ENCODE measurements around the gene ZNF419. TPM values are rescaled to one million over a fixed set of nuclear protein-coding genes. Genes with fewer than 3 reads are reported as not detected.
A peak's percentile ranks its signal among the peaks of the same experiment; 100 is the strongest.
"Not testable (repeated sequence)": the region's sequence is repeated elsewhere in the genome, so short reads cannot be mapped to it uniquely, and the experiment has no call there.

The ZNF419 gene
- total RNA-seq, 2 donors from 2014 or later: 4.7 to 8.5 TPM

DNA sequence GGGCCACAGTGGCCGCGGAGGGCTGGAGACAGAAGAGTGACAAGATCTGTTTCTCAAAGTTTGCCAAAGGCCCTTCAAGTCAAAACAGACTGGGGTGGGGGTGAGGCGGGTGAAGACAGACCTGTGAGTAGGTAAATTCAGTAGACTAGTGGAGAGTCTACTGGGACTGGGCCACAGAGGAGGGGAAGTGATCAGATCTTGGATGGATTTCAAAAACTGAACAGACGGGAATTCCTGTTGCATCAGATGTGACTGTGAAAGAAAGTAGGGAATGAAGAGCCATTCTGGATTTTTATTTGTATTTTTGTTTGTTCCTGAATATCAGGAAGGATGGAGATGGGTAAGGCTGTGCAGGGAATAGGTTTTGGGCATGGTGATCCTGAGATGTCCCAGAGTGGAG is 12.8 kb downstream of the ZNF419 start:
- Mint-ChIP-seq H3K36me3 (ENCODE audit: low read depth) (peaks cover 47% of the 10 kb centered on the region), H3K9me3 (peaks cover 20% of the 10 kb centered on the region), H3K4me1 (peaks cover 17% of the 10 kb centered on the region), H3K4me3 (peak overlapping the region; percentile 58), H3K27ac (peak overlapping the region; percentile 70)
- not testable (repeated sequence) for H3K27me3 Mint-ChIP-seq; ATAC-seq (replicated peaks)

DNA sequence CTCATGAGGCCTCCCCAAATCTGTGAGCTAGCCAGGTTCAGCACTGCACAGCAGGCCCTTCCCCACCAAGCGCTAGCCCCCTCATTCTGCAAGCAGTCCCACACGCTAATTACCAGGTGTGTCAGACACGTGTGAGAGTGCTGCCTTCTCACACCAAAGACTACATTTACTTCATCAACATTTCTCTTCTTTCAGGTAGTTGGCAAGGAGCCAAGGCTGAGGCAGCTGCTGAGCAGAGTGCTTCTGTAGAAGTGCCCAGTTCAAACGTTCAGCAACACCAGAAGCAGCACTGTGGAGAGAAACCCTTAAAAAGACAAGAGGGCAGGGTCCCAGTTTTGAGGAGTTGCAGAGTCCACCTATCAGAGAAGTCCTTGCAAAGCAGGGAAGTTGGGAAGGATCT is 18.6 kb downstream of the ZNF419 start:
- Mint-ChIP-seq H3K9me3 (peaks cover 29% of the 10 kb centered on the region), H3K27me3 (no peaks in the 10 kb centered on the region), H3K36me3 (ENCODE audit: low read depth) (peaks cover 74% of the 10 kb centered on the region), H3K27ac (no peak overlapping the region), H3K4me1 (peaks cover 3% of the 10 kb centered on the region), H3K4me3 (no peak overlapping the region)
- no peak for ATAC-seq (replicated peaks)

DNA sequence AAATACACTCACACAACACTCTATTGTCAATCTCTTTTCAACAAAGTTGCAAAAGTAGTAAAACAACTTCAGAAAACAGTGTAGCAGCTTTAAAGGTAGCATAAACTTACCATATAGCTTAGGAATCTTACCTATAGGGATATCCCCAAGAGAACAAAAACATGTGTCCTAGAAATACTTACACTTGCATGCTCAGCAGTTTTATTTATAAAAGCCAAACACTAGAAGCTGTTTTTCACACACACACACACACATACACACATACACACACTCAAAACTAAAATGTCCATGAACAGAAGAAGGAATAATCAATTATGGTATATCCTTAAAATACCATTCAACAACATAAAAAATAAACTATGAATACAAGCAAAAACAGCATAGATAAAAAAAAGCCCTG is 23.9 kb downstream of the ZNF419 start:
- Mint-ChIP-seq H3K9me3 (peaks cover 37% of the 10 kb centered on the region), H3K4me1 (no peaks in the 10 kb centered on the region), H3K27ac (no peak overlapping the region), H3K27me3 (no peaks in the 10 kb centered on the region), H3K36me3 (ENCODE audit: low read depth) (peaks cover 28% of the 10 kb centered on the region), H3K4me3 (no peak overlapping the region)
- ATAC-seq (replicated peaks): no peak

DNA sequence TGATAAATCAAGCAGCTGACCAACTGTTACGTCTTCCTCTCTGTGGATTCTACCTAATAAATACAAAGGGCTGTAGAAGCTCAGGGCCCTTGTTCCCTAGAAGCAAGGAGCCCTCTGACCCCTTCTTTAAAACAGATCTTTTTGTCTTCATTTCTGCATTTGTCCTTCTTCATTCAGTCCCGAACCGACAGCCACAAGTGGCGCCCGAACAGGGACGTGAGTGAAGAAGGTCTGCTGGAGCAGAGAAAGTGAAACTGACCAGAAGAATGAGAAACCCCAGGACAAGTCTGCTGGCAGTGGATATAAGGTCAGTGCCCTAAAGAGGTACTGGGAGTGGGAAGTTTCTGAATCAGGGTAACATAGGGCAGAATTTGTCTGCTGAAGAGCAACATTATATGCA is 25.3 kb downstream of the ZNF419 start:
- Mint-ChIP-seq H3K4me3 (no peak overlapping the region), H3K27me3 (no peaks in the 10 kb centered on the region), H3K27ac (no peak overlapping the region), H3K4me1 (no peaks in the 10 kb centered on the region), H3K9me3 (peaks cover 40% of the 10 kb centered on the region), H3K36me3 (ENCODE audit: low read depth) (peaks cover 15% of the 10 kb centered on the region)
- ATAC-seq (replicated peaks): no peak

DNA sequence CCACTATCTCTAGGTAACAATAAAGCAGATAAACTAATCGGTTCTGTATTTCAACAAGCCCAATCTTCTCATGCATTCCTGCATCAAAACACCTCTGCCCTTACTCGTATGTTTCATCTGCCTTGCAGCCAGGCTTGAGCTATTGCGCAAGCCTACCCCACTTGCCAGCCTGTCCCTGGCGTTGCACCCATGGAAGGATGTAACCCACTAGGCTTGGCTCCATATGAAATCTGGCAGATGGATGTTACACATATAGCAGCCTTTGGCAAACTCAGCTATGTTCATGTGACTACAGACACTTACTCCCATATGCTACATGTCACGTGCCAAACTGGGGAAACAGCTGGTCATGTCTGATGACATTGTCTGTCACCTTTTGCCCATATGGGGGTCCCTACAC is 27.7 kb downstream of the ZNF419 start:
- Mint-ChIP-seq H3K27ac (no peak overlapping the region), H3K36me3 (ENCODE audit: low read depth) (no peaks in the 10 kb centered on the region), H3K4me3 (no peak overlapping the region), H3K27me3 (no peaks in the 10 kb centered on the region), H3K9me3 (peaks cover 34% of the 10 kb centered on the region), H3K4me1 (no peaks in the 10 kb centered on the region)
- ATAC-seq (replicated peaks): no peak

DNA sequence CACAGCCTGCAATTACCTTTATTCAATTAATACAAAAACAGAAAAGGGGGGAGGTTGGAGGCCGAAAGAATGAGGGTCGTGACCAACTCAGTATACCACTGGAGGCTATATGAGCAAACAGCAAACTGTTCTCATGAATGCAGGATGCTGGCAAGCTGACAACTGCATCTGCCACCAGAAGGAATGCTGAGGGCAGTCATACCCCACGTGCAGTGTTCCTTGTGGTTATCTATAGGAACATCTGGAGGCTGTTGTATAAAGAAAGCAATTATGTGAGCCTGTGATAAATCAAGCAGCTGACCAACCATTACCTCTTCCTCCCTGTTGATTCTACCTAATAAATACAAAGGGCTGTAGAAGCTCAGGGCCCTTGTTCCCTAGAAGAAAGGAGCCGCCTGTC is 30.5 kb downstream of the ZNF419 start:
- not testable (repeated sequence) for H3K36me3 Mint-ChIP-seq (ENCODE audit: low read depth); ATAC-seq (replicated peaks); H3K4me1 Mint-ChIP-seq; H3K27ac Mint-ChIP-seq; H3K27me3 Mint-ChIP-seq; H3K4me3 Mint-ChIP-seq
- H3K9me3 Mint-ChIP-seq: peaks cover 34% of the 10 kb centered on the region

DNA sequence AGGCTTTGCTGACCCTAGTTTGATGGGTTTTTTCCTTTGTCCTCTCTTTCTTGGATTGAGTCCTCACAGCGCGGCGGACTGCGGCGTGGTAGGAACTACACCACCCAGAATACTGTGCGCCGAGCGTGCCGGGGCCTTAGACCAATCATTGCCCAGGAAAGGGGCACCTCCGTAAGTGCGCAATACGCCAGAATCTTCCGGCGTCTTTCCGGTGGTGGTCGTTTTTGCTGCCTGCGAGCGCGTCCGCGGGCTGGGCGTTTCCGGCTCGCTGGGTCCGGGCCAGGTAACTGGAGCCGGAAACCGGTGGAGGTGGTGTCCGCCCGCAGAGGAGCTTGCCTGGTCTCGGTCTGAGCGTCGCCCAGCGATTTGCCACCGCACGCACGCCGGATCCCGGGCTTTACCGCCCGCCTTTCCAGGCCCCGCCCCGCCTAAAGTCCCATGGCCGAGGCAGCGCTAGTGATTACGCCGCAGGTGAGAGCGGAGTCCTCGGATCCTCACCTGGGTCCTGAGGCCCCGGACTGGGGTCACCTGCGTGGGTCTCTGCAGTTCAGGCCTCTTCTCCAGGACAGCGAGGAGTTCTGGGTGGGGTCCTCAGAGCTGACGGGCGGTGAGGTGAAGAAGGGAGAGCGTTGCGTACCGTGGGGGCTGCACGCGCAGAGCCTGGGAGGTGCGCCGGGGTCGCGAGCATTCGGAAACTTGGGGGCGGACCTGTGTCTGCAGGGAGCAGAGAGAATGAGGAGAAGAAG is 39.8 kb downstream of the ZNF419 start, which contains the start of gene ZNF549:
TSS of gene ZNF549 (plus strand) at position 221 of the 746 bp plus-strand sequence. CDS start at position 439, 218 bp downstream.
- Mint-ChIP-seq H3K36me3 (ENCODE audit: low read depth) (peaks cover 26% of the 10 kb centered on the region), H3K27me3 (no peaks in the 10 kb centered on the region), H3K9me3 (peaks cover 10% of the 10 kb centered on the region), H3K4me3 (peak within 1 kb of the TSS; percentile 96), H3K4me1 (peaks cover 12% of the 10 kb centered on the region), H3K27ac (peak within 1 kb of the TSS; percentile 92)
- ATAC-seq (replicated peaks): peak; percentile 100

DNA sequence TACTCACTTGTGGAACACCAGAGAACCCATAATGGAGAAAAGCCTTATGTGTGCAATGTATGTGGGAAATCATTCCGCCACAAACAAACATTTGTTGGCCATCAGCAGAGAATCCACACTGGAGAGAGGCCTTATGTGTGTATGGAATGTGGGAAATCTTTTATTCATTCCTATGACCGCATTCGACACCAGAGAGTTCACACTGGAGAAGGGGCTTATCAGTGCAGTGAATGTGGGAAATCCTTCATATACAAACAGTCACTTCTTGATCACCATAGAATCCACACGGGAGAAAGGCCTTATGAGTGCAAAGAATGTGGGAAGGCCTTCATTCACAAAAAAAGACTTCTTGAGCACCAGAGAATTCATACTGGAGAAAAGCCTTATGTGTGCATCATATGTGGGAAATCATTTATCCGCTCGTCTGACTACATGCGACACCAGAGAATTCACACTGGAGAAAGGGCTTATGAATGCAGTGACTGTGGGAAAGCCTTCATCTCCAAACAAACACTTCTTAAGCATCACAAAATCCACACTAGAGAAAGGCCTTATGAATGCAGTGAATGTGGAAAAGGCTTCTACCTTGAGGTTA is 50.5 kb downstream of the ZNF419 start:
- no peak overlapping the region for H3K4me3 Mint-ChIP-seq
- H3K9me3 Mint-ChIP-seq: peaks cover 55% of the 10 kb centered on the region
- H3K27ac Mint-ChIP-seq: no peak overlapping the region
- peaks cover 100% of the 10 kb centered on the region for H3K36me3 Mint-ChIP-seq (ENCODE audit: low read depth)
- H3K27me3 Mint-ChIP-seq: no peaks in the 10 kb centered on the region
- ATAC-seq (replicated peaks): no peak
- H3K4me1 Mint-ChIP-seq: no peaks in the 10 kb centered on the region

Other genes starting within 250 kb of the ZNF419 start
- gene ZNF805, start 247.1 kb upstream of the ZNF419 start, total RNA-seq: 10 to 100 TPM in 1 of 2 donors, 1 to 10 TPM in 1; 9.1 to 16.7 TPM
- 100 to 1,000 TPM in 1 of 2 donors, 10 to 100 TPM in 1; 90.0 to 130 TPM for gene ZNF460, start 207.3 kb upstream of the ZNF419 start, total RNA-seq
- 1 to 10 TPM; 6.6 to 6.7 TPM for gene ZNF543, start 167.3 kb upstream of the ZNF419 start, total RNA-seq
- 1 to 10 TPM; 5.3 to 6.4 TPM for gene ZNF304, start 136.5 kb upstream of the ZNF419 start, total RNA-seq
- 1 to 10 TPM; 4.5 to 8.8 TPM for gene TRAPPC2B, start 124.2 kb upstream of the ZNF419 start, total RNA-seq
- 1 to 10 TPM; 2.7 to 5.4 TPM for gene ZNF547, start 124.2 kb upstream of the ZNF419 start, total RNA-seq
- gene ZNF548, start 97.9 kb upstream of the ZNF419 start, total RNA-seq: 10 to 100 TPM; 19.4 to 48.5 TPM
- 10 to 100 TPM in 1 of 2 donors, 1 to 10 TPM in 1; 8.3 to 12.0 TPM for gene ZNF17, start 76.6 kb upstream of the ZNF419 start, total RNA-seq
- gene ZNF749, start 52.4 kb upstream of the ZNF419 start, total RNA-seq: 10 to 100 TPM; 13.8 to 15.0 TPM
- under 1 TPM in 1 of 2 donors, not detected in 1; 0.37 TPM for gene VN1R1, start 30.6 kb upstream of the ZNF419 start, total RNA-seq
- 1 to 10 TPM; 2.8 to 4.5 TPM for gene ZNF772, start 10.2 kb upstream of the ZNF419 start, total RNA-seq
- gene ZNF773, start 12.2 kb downstream of the ZNF419 start, total RNA-seq: 1 to 10 TPM; 3.8 to 6.2 TPM
- 1 to 10 TPM; 3.2 to 4.9 TPM for gene ZNF549, start 39.6 kb downstream of the ZNF419 start, total RNA-seq
- gene ZNF550, start 72.1 kb downstream of the ZNF419 start, total RNA-seq: 1 to 10 TPM; 8.9 to 10.0 TPM
- 1 to 10 TPM; 2.2 to 2.4 TPM for gene ZNF416, start 91.2 kb downstream of the ZNF419 start, total RNA-seq
- 1 to 10 TPM; 2.5 to 3.2 TPM for gene ZIK1, start 96.4 kb downstream of the ZNF419 start, total RNA-seq
- gene ZNF530, start 112.1 kb downstream of the ZNF419 start, total RNA-seq: 1 to 10 TPM; 6.0 to 9.9 TPM
- gene ZNF134, start 126.5 kb downstream of the ZNF419 start, total RNA-seq: 10 to 100 TPM in 1 of 2 donors, 1 to 10 TPM in 1; 5.7 to 11.2 TPM
- 10 to 100 TPM in 1 of 2 donors, 1 to 10 TPM in 1; 8.4 to 14.0 TPM for gene ZNF211, start 145.4 kb downstream of the ZNF419 start, total RNA-seq
- gene ZSCAN4, start 181.2 kb downstream of the ZNF419 start, total RNA-seq: not detected
- 10 to 100 TPM in 1 of 2 donors, 1 to 10 TPM in 1; 7.1 to 10.8 TPM for gene ZNF551, start 194.2 kb downstream of the ZNF419 start, total RNA-seq
- 1 to 10 TPM in 1 of 2 donors, under 1 TPM in 1; 0.35 to 5.6 TPM for gene ZNF154, start 221.5 kb downstream of the ZNF419 start, total RNA-seq
- gene ZNF671, start 239.9 kb downstream of the ZNF419 start, total RNA-seq: 10 to 100 TPM in 1 of 2 donors, 1 to 10 TPM in 1; 5.9 to 11.5 TPM

Measured in activated T-helper 17 cell treated with anti-CD3 and anti-CD28 coated beads, Interleukin-2, amount 50 U/mL, for 72 hours (primary cell).